Loucy (cell line): ENCODE data around the gene FKBP1A.

ENCODE experiments used
- H2AFZ ChIP-seq: fragments of 200-600 bp; sonication (generic); 2 replicates; pipeline ENCODE4 v1.6.0; 2016; ENCODE audit warnings: antibody characterized with exemption, mild to moderate bottlenecking, low read length, moderate library complexity
- H3F3A ChIP-seq: fragments of 200-600 bp; 2 replicates; pipeline ENCODE4 v1.6.0; 2016; ENCODE audit warnings: antibody characterized with exemption, low read depth, mild to moderate bottlenecking
- H3K27me3 ChIP-seq: fragments of 200-600 bp; sonication (generic); 2 replicates; pipeline ENCODE4 v1.6.1; 2014; ENCODE audit warnings: low read length, mild to moderate bottlenecking; ENCODE audit not compliant: insufficient read depth, poor library complexity, severe bottlenecking
- H3K36me3 ChIP-seq: fragments of 200-600 bp; sonication (generic); 2 replicates; pipeline ENCODE4 v1.6.1; 2016; ENCODE audit warnings: low read length; ENCODE audit not compliant: insufficient read depth
- H3K4me1 ChIP-seq: fragments of 200-600 bp; sonication (generic); 2 replicates; pipeline ENCODE4 v1.5.1; 2014; ENCODE audit warnings: low read length, mild to moderate bottlenecking; ENCODE audit not compliant: insufficient read depth, poor library complexity, severe bottlenecking
- H3K4me2 ChIP-seq: fragments of 200-600 bp; sonication (generic); 2 replicates; pipeline ENCODE4 v1.6.0; 2014; ENCODE audit warnings: antibody characterized with exemption, low read length, low read depth, mild to moderate bottlenecking; ENCODE audit not compliant: poor library complexity, severe bottlenecking
- H3K4me3 ChIP-seq: fragments of 200-600 bp; sonication (generic); 2 replicates; pipeline ENCODE4 v1.5.1; 2014; ENCODE audit warnings: low read length, mild to moderate bottlenecking, mixed read lengths; ENCODE audit not compliant: poor library complexity, severe bottlenecking
- H3K79me2 ChIP-seq: fragments of 200-600 bp; sonication (generic); 2 replicates; pipeline ENCODE4 v1.6.1; 2014; ENCODE audit warnings: low read length; ENCODE audit not compliant: insufficient read depth
- H3K9ac ChIP-seq: fragments of 200-600 bp; sonication (generic); 2 replicates; pipeline ENCODE4 v1.6.0; 2014; ENCODE audit warnings: mild to moderate bottlenecking, low read depth, low read length, moderate library complexity; ENCODE audit not compliant: poor library complexity, severe bottlenecking
- H3K9me2 ChIP-seq: fragments of 200-600 bp; sonication (generic); replicated peaks from 2 replicates; pipeline ENCODE4 v1.6.1; 2016; ENCODE audit warnings: low read depth, low read length, mixed read lengths
- H3K9me3 ChIP-seq: fragments of 200-600 bp; sonication (generic); 2 replicates; pipeline ENCODE4 v1.6.1; 2014; ENCODE audit warnings: mild to moderate bottlenecking, antibody characterized with exemption, low read length, low read depth; ENCODE audit not compliant: insufficient read depth
- H4K20me1 ChIP-seq: fragments of 200-600 bp; sonication (generic); 2 replicates; pipeline ENCODE4 v1.6.0; 2014; ENCODE audit warnings: antibody characterized with exemption, low read length, mild to moderate bottlenecking; ENCODE audit not compliant: insufficient read depth, poor library complexity, severe bottlenecking
- EZH2phosphoT487 ChIP-seq: fragments of 200-600 bp; IDR thresholded peaks from 2 replicates; pipeline ENCODE4 v1.6.1; 2018; ENCODE audit warnings: antibody characterized with exemption, mild to moderate bottlenecking, moderate library complexity, borderline replicate concordance
- TF ChIP-seq, protein P1 (sequence below): fragments of 200-600 bp; sonication (generic); conservative IDR thresholded peaks from 2 replicates; pipeline ENCODE4 v1.5.1; 2014; ENCODE audit warnings: mild to moderate bottlenecking, antibody characterized with exemption, low read length

Gene FKBP1A

DNA sequence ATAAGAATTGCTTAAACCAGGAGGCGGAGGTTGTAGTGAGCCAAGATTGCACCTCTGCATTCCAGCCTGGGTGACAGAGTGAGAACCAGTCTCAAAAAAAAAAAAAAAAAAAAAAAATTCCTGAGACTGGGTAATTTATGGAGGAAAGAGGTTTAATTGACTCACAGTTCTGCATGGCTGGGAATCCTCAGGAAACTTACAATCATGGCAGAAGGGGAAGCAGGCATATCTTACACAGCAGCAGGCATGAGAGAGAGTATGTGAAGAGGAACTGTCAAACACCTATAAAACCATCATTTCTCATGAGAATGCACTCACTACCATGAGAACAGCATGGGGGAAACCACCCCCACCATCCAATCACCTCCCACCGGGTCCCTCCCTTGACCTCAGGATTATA is 1.8 kb upstream of the FKBP1A start:
- Histone ChIP-seq H2AFZ (no peak overlapping the region), H3K36me3 (no peaks in the 10 kb centered on the region), H3K9ac (no peak overlapping the region), H3K9me2 (no peaks in the 10 kb centered on the region), H3K4me1 (peaks cover 43% of the 10 kb centered on the region), H3F3A (no peaks in the 10 kb centered on the region), H3K4me3 (no peak overlapping the region), H3K9me3 (no peaks in the 10 kb centered on the region), H4K20me1 (peaks cover 24% of the 10 kb centered on the region), H3K27me3 (no peaks in the 10 kb centered on the region), H3K4me2 (no peak overlapping the region), H3K79me2 (peaks cover 30% of the 10 kb centered on the region)
- TF ChIP-seq, protein P1, sequence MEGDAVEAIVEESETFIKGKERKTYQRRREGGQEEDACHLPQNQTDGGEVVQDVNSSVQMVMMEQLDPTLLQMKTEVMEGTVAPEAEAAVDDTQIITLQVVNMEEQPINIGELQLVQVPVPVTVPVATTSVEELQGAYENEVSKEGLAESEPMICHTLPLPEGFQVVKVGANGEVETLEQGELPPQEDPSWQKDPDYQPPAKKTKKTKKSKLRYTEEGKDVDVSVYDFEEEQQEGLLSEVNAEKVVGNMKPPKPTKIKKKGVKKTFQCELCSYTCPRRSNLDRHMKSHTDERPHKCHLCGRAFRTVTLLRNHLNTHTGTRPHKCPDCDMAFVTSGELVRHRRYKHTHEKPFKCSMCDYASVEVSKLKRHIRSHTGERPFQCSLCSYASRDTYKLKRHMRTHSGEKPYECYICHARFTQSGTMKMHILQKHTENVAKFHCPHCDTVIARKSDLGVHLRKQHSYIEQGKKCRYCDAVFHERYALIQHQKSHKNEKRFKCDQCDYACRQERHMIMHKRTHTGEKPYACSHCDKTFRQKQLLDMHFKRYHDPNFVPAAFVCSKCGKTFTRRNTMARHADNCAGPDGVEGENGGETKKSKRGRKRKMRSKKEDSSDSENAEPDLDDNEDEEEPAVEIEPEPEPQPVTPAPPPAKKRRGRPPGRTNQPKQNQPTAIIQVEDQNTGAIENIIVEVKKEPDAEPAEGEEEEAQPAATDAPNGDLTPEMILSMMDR: no peak
- no peak for TF ChIP-seq EZH2phosphoT487

DNA sequence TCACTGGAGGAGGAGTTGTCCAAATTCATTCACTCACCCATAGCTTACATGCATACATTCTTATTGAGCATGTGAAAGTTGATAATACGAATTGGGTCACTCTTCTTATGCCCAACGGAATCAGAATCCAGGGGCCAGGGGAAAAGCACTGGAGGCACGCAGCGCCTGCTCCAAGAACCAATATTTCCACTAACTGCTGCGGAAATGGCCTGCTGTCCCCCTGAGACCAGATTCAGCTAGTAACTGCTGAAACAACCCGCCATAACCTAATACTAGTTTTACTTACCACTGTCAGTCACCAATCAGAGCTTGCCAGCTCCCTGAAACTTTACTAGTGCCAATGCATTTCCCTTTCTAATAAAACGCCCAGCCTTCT is 641 bp upstream of the FKBP1A start:
- no peak overlapping the region for H3K9ac ChIP-seq
- H3K36me3 ChIP-seq: no peaks in the 10 kb centered on the region
- H3K9me3 ChIP-seq: no peaks in the 10 kb centered on the region
- TF ChIP-seq EZH2phosphoT487: no peak
- TF ChIP-seq, protein P1: no peak
- peaks cover 36% of the 10 kb centered on the region for H4K20me1 ChIP-seq
- H3K9me2 ChIP-seq: no peaks in the 10 kb centered on the region
- no peaks in the 10 kb centered on the region for H3K27me3 ChIP-seq
- no peak overlapping the region for H2AFZ ChIP-seq
- no peaks in the 10 kb centered on the region for H3F3A ChIP-seq
- peak overlapping the region; percentile 61 for H3K4me2 ChIP-seq
- peaks cover 42% of the 10 kb centered on the region for H3K79me2 ChIP-seq
- H3K4me3 ChIP-seq: peak overlapping the region; percentile 88
- peaks cover 54% of the 10 kb centered on the region for H3K4me1 ChIP-seq

DNA sequence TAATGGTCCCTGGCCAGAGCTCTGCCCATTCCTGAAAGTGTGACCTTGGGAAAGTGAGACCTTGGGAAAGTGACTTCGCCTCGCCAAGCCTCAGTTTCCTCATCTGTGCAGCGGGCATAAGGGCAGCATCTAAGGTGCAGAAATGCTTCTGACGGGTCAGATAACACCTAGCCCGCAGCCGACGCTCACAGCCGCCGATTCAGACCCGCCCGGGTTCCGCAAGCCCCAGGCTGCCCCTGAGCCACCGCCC is 486 bp downstream of the FKBP1A start:
- Histone ChIP-seq H3K4me1 (peaks cover 65% of the 10 kb centered on the region), H3K4me2 (peak overlapping the region; percentile 99), H3K27me3 (no peaks in the 10 kb centered on the region), H4K20me1 (peaks cover 47% of the 10 kb centered on the region), H3K79me2 (peaks cover 53% of the 10 kb centered on the region), H3K9ac (peak overlapping the region; percentile 84), H3K9me3 (no peaks in the 10 kb centered on the region), H2AFZ (no peak overlapping the region), H3F3A (no peaks in the 10 kb centered on the region), H3K4me3 (peak overlapping the region; percentile 88), H3K36me3 (no peaks in the 10 kb centered on the region), H3K9me2 (no peaks in the 10 kb centered on the region)
- TF ChIP-seq, protein P1: no peak
- TF ChIP-seq EZH2phosphoT487: no peak
